ENCODE data around the gene DAZAP1.

DAZAP1 gene

GRCh38 chr19:1393841-1394240 is 13.5 kb upstream of the DAZAP1 start:
- DNase-seq (ENCODE audit: low read depth), result no peak

- DNase-seq (ENCODE audit: low read depth), result no peak
Measured at GRCh38 chr19:1394252-1395193, 12.9 kb upstream of the DAZAP1 start.

- no peak for DNase-seq (ENCODE audit: low read depth)
Measured at GRCh38 chr19:1395194-1396018, 12.0 kb upstream of the DAZAP1 start.

- no peak for DNase-seq (ENCODE audit: low read depth)
Measured at GRCh38 chr19:1396019-1396767, 11.2 kb upstream of the DAZAP1 start.

- DNase-seq (ENCODE audit: low read depth), result no peak
Measured at GRCh38 chr19:1396768-1397679, 10.4 kb upstream of the DAZAP1 start.

GRCh38 chr19:1397838-1398237 is 9.5 kb upstream of the DAZAP1 start:
- DNase-seq (ENCODE audit: low read depth), result no peak

GRCh38 chr19:1399079-1399478 is 8.3 kb upstream of the DAZAP1 start:
- DNase-seq (ENCODE audit: low read depth), result no peak

GRCh38 chr19:1399745-1400144 is 7.6 kb upstream of the DAZAP1 start:
- no peak for DNase-seq (ENCODE audit: low read depth)

GRCh38 chr19:1400281-1401137 is 6.9 kb upstream of the DAZAP1 start:
- DNase-seq (ENCODE audit: low read depth), result no peak

GRCh38 chr19:1401138-1401888 is 6.1 kb upstream of the DAZAP1 start, which contains the start of gene GAMT:
GAMT (minus strand) TSS chr19:1401542; CDS start chr19:1401476, 66 bp downstream.
- DNase-seq (ENCODE audit: low read depth), result peak; percentile 44

- DNase-seq (ENCODE audit: low read depth), result no peak
Measured at GRCh38 chr19:1401889-1402217, 5.5 kb upstream of the DAZAP1 start.

GRCh38 chr19:1402411-1403070 is 4.8 kb upstream of the DAZAP1 start:
- no peak for DNase-seq (ENCODE audit: low read depth)

- DNase-seq (ENCODE audit: low read depth), result peak; percentile 100
Measured at GRCh38 chr19:1406774-1407527, 435 bp upstream of the DAZAP1 start.

GRCh38 chr19:1408300-1409203 is 1.2 kb downstream of the DAZAP1 start:
- DNase-seq (ENCODE audit: low read depth), result peak; percentile 48

- no peak for DNase-seq (ENCODE audit: low read depth)
Measured at GRCh38 chr19:1409204-1410005, 2.0 kb downstream of the DAZAP1 start.

- DNase-seq (ENCODE audit: low read depth), result no peak
Measured at GRCh38 chr19:1410136-1410786, 2.9 kb downstream of the DAZAP1 start.
